ENCODE data around the gene PRDM16. TPM values are rescaled to one million over a fixed set of nuclear protein-coding genes. Genes with fewer than 3 reads are reported as not detected.

PRDM16 gene
- total RNA-seq, 2 experiments from 2014 or later: not detected

DNA sequence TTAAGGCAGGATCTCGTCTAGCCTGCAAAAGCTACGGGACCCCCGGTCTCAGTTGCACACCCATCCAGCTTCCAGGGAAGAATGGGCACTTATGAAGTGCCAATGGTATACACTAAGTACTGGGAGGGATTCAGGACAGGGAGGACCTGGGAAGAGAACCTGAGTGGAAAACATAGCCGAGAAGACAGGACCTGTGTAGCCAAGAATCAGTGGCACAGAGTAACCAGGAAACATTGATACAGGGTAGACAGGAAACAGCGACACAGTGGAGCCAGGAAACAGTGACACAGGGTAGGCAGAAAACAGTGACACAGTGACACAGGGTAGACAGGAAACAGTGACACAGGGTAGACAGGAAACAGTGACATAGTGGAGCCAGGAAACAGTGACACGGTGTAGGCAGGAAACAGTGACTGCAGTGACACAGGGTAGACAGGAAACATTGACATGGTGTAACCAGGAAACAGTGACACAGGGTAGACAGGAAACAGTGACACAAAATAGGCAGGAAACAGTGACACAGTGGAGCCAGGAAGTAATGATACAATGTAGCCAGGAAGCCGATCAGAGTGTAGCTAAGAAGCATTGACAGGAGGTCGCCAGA is 247.4 kb downstream of the PRDM16 start:
- intact Hi-C loops (cut with micrococcal nuclease; ENCODE audit: unreplicated experiment): no loop called here
- no peaks in the 10 kb centered on the region for H3K9me2 ChIP-seq (ENCODE audit: insufficient read depth, low read length)
- no peak overlapping the region for H2AFZ ChIP-seq (ENCODE audit: low read length)
- H3K4me1 ChIP-seq (ENCODE audit: insufficient read depth, low read length, poor library complexity, severe bottlenecking): peaks cover 6% of the 10 kb centered on the region
- H3K27ac ChIP-seq (ENCODE audit: low read depth, low read length, poor library complexity, severe bottlenecking): peak overlapping the region; percentile 20
- ChIA-PET CTCF (ENCODE audit: unreplicated experiment) (no interaction called here), POLR2A (no interaction called here)
- H3K4me3 ChIP-seq (ENCODE audit: low read depth, low read length, poor library complexity, severe bottlenecking): no peak overlapping the region
- H4K20me1 ChIP-seq (ENCODE audit: insufficient read depth, low read length): no peaks in the 10 kb centered on the region
- DNase-seq (ENCODE audit: low spot score): peak; percentile 23
- no peaks in the 10 kb centered on the region for H3K79me2 ChIP-seq (ENCODE audit: insufficient read depth, low read depth, low read length)
- BruUV-seq (replicated peaks): no TSS peak
- no peak overlapping the region for H3K4me2 ChIP-seq (ENCODE audit: low read length)
- TF ChIP-seq, protein P1, sequence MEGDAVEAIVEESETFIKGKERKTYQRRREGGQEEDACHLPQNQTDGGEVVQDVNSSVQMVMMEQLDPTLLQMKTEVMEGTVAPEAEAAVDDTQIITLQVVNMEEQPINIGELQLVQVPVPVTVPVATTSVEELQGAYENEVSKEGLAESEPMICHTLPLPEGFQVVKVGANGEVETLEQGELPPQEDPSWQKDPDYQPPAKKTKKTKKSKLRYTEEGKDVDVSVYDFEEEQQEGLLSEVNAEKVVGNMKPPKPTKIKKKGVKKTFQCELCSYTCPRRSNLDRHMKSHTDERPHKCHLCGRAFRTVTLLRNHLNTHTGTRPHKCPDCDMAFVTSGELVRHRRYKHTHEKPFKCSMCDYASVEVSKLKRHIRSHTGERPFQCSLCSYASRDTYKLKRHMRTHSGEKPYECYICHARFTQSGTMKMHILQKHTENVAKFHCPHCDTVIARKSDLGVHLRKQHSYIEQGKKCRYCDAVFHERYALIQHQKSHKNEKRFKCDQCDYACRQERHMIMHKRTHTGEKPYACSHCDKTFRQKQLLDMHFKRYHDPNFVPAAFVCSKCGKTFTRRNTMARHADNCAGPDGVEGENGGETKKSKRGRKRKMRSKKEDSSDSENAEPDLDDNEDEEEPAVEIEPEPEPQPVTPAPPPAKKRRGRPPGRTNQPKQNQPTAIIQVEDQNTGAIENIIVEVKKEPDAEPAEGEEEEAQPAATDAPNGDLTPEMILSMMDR (conservative IDR thresholded peaks at IDR 0.05; ENCODE audit: low read length): no peak
- no peak for TF ChIP-seq EZH2phosphoT487 (IDR thresholded peaks at IDR 0.05; ENCODE audit: borderline replicate concordance, low read depth, low read length)
- no peaks in the 10 kb centered on the region for H3K36me3 ChIP-seq (ENCODE audit: insufficient read depth, low read length)
- no peaks in the 10 kb centered on the region for H3K9me3 ChIP-seq (ENCODE audit: low read length)

DNA sequence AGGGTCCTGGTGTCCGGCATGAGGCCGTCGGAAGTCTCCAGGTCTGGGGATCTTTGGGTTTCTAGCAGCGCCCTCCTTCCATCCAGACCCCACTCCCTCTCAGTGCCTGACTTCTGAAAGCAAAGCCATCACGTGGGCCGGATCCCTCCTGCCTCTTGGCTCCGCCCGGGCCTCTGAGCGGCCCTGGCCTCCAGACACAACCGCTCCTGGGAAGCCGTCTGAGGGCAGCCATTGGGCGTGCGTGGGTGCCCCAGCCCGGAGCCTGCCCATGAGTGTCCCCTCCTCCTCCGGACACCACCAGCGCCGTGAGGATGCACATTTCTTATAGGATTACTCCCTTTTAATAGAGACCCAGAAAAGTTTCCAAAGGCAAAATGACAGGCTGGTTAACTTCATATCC is 248.5 kb downstream of the PRDM16 start:
- no peak for TF ChIP-seq EZH2phosphoT487 (IDR thresholded peaks at IDR 0.05; ENCODE audit: borderline replicate concordance, low read depth, low read length)
- TF ChIP-seq, protein P1 (conservative IDR thresholded peaks at IDR 0.05; ENCODE audit: low read length): no peak
- peaks cover 6% of the 10 kb centered on the region for H3K4me1 ChIP-seq (ENCODE audit: insufficient read depth, low read length, poor library complexity, severe bottlenecking)
- no peaks in the 10 kb centered on the region for H3K79me2 ChIP-seq (ENCODE audit: insufficient read depth, low read depth, low read length)
- H3K4me2 ChIP-seq (ENCODE audit: low read length): no peak overlapping the region
- H2AFZ ChIP-seq (ENCODE audit: low read length): no peak overlapping the region
- intact Hi-C loops (cut with micrococcal nuclease; ENCODE audit: unreplicated experiment): no loop called here
- H3K4me3 ChIP-seq (ENCODE audit: low read depth, low read length, poor library complexity, severe bottlenecking): no peak overlapping the region
- ChIA-PET CTCF (ENCODE audit: unreplicated experiment) (no interaction called here), POLR2A (no interaction called here)
- no peaks in the 10 kb centered on the region for H4K20me1 ChIP-seq (ENCODE audit: insufficient read depth, low read length)
- H3K36me3 ChIP-seq (ENCODE audit: insufficient read depth, low read length): no peaks in the 10 kb centered on the region
- H3K9me2 ChIP-seq (ENCODE audit: insufficient read depth, low read length): no peaks in the 10 kb centered on the region
- no peak overlapping the region for H3K27ac ChIP-seq (ENCODE audit: low read depth, low read length, poor library complexity, severe bottlenecking)
- no peak for DNase-seq (ENCODE audit: low spot score)
- no TSS peak for BruUV-seq (replicated peaks)
- H3K9me3 ChIP-seq (ENCODE audit: low read length): no peaks in the 10 kb centered on the region

DNA sequence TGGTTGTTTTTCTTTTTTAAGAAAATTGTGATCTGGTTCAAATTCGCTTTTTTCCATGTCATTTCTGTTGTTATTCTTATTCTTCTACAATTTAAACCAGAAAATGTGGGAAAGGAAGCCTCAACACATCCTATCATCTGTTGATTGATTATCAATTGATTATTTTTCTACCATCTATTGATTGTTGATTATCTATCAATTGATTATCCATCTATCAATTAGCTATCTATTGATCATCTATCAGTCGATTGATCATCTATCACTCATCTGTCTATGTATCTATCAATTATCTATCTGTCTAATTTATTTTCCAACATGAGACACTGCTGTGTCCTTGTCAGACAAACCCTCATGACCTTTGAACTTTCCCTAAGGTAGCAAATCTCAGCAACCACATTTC is 249.3 kb downstream of the PRDM16 start:
- Histone ChIP-seq H3K36me3 (ENCODE audit: insufficient read depth, low read length) (no peaks in the 10 kb centered on the region), H3K27ac (ENCODE audit: low read depth, low read length, poor library complexity, severe bottlenecking) (no peak overlapping the region), H2AFZ (ENCODE audit: low read length) (no peak overlapping the region), H3K9me2 (ENCODE audit: insufficient read depth, low read length) (no peaks in the 10 kb centered on the region), H3K4me3 (ENCODE audit: low read depth, low read length, poor library complexity, severe bottlenecking) (no peak overlapping the region), H3K9me3 (ENCODE audit: low read length) (no peaks in the 10 kb centered on the region), H3K4me1 (ENCODE audit: insufficient read depth, low read length, poor library complexity, severe bottlenecking) (peaks cover 6% of the 10 kb centered on the region), H3K79me2 (ENCODE audit: insufficient read depth, low read depth, low read length) (no peaks in the 10 kb centered on the region), H4K20me1 (ENCODE audit: insufficient read depth, low read length) (no peaks in the 10 kb centered on the region), H3K4me2 (ENCODE audit: low read length) (no peak overlapping the region)
- ChIA-PET CTCF (ENCODE audit: unreplicated experiment) (no interaction called here), POLR2A (interaction anchor here (0.5 kb wide), 1 partner anchor 218 kb away, joined by 4 read pairs; no protein-coding TSS in a partner anchor)
- no peak for DNase-seq (ENCODE audit: low spot score)
- no TSS peak for BruUV-seq (replicated peaks)
- TF ChIP-seq EZH2phosphoT487 (IDR thresholded peaks at IDR 0.05; ENCODE audit: borderline replicate concordance, low read depth, low read length): no peak
- TF ChIP-seq, protein P1 (conservative IDR thresholded peaks at IDR 0.05; ENCODE audit: low read length): no peak
- intact Hi-C loops (cut with micrococcal nuclease; ENCODE audit: unreplicated experiment): no loop called here
